ENCODE data around the gene RSAD1. TPM values are rescaled to one million over a fixed set of nuclear protein-coding genes. Genes with fewer than 3 reads are reported as not detected.

Gene RSAD1
- total and polyA plus RNA-seq, 5 experiments from 2014 or later: 61.3 to 90.6 (median 78.8) TPM

DNA sequence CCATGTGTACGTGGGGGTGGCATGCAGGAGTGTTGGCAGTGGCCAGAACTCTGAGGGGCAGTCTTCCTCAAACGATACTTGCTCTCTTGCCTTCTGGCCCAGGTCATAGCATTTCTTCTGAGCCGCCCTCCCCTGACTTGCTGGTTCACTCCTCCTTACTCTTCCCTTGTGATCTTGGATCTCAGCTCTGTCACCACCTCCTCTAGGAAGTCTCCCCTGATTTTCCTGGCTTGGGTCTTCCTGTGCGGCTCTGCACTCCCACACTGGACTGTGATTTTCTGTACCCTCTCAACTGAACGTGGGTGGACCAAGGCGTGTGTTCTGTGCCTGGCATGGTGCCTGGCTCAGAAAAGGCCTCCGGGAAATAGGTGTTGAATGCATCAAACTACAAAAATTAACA lies 56.7 kb downstream of the RSAD1 start:
- Mint-ChIP-seq H3K36me3 (no peaks in the 10 kb centered on the region), H3K27me3 (peaks cover 26 to 48% (median 37%) of the 10 kb centered on the region in 5 donors), H3K4me3 (peak overlapping the region in 1 of 10 donors; percentile 34), H3K4me1 (peaks cover 11 to 29% (median 22%) of the 10 kb centered on the region in 4 donors), H3K9me3 (no peaks in the 10 kb centered on the region), H3K27ac (peak overlapping the region in 1 of 10 donors; percentile 17)
- POLR2A ChIA-PET: no interaction called here
- ATAC-seq (no peak), DNase-seq (no peak)

Other genes with a start within 250 kb of the RSAD1 start
- gene TMEM92, start 204.4 kb upstream of the RSAD1 start, total RNA-seq: not detected
- not detected for gene TMEM92, start 204.4 kb upstream of the RSAD1 start, polyA plus RNA-seq
- gene XYLT2, start 132.7 kb upstream of the RSAD1 start, total RNA-seq: 10 to 100 TPM; 34.3 to 42.5 TPM
- 10 to 100 TPM in 1 of 3 donors, 1 to 10 TPM in 2; 6.9 to 16.8 (median 7.4) TPM for gene XYLT2, start 132.7 kb upstream of the RSAD1 start, polyA plus RNA-seq
- gene MRPL27, start 105.7 kb upstream of the RSAD1 start, total RNA-seq: 10 to 100 TPM; 28.0 to 30.0 TPM
- 10 to 100 TPM; 28.7 to 60.6 (median 45.7) TPM for gene MRPL27, start 105.7 kb upstream of the RSAD1 start, polyA plus RNA-seq
- 1 to 10 TPM; 1.9 to 2.7 TPM for gene EME1, start 105.6 kb upstream of the RSAD1 start, total RNA-seq
- under 1 TPM in 1 of 3 donors, not detected in 2; 0.38 TPM for gene EME1, start 105.6 kb upstream of the RSAD1 start, polyA plus RNA-seq
- 10 to 100 TPM; 25.7 to 27.7 TPM for gene LRRC59, start 81.3 kb upstream of the RSAD1 start, total RNA-seq
- gene LRRC59, start 81.3 kb upstream of the RSAD1 start, polyA plus RNA-seq: 10 to 100 TPM; 12.8 to 14.1 (median 13.8) TPM
- gene ACSF2, start 52.6 kb upstream of the RSAD1 start, total RNA-seq: 10 to 100 TPM; 22.4 to 25.9 TPM
- gene ACSF2, start 52.6 kb upstream of the RSAD1 start, polyA plus RNA-seq: 1 to 10 TPM; 1.2 to 2.3 (median 2.1) TPM
- gene CHAD, start 10.0 kb upstream of the RSAD1 start, total RNA-seq: not detected
- gene CHAD, start 10.0 kb upstream of the RSAD1 start, polyA plus RNA-seq: not detected
- 1 to 10 TPM; 1.3 to 2.6 TPM for gene MYCBPAP, start 29.6 kb downstream of the RSAD1 start, total RNA-seq
- 1 to 10 TPM in 1 of 3 donors, under 1 TPM in 1, not detected in 1; 0.80 to 1.3 TPM for gene MYCBPAP, start 29.6 kb downstream of the RSAD1 start, polyA plus RNA-seq
- gene EPN3, start 53.9 kb downstream of the RSAD1 start, total RNA-seq: not detected
- not detected for gene EPN3, start 53.9 kb downstream of the RSAD1 start, polyA plus RNA-seq
- gene SPATA20, start 68.3 kb downstream of the RSAD1 start, total RNA-seq: 10 to 100 TPM; 33.2 to 39.8 TPM
- 1 to 10 TPM; 6.9 to 8.9 (median 7.5) TPM for gene SPATA20, start 68.3 kb downstream of the RSAD1 start, polyA plus RNA-seq
- gene CACNA1G, start 81.9 kb downstream of the RSAD1 start, total RNA-seq: under 1 TPM in 1 of 2 experiments, not detected in 1; 0.05 TPM
- not detected for gene CACNA1G, start 81.9 kb downstream of the RSAD1 start, polyA plus RNA-seq
- under 1 TPM in 1 of 2 experiments, not detected in 1; 0.10 TPM for gene ABCC3, start 156.0 kb downstream of the RSAD1 start, total RNA-seq
- not detected for gene ABCC3, start 156.0 kb downstream of the RSAD1 start, polyA plus RNA-seq
- 10 to 100 TPM; 35.5 to 39.5 TPM for gene ANKRD40, start 229.1 kb downstream of the RSAD1 start, total RNA-seq
- gene ANKRD40, start 229.1 kb downstream of the RSAD1 start, polyA plus RNA-seq: 1 to 10 TPM; 2.8 to 5.2 (median 4.3) TPM
- gene LUC7L3, start 240.7 kb downstream of the RSAD1 start, total RNA-seq: 100 to 1,000 TPM; 311 to 345 TPM
- gene LUC7L3, start 240.7 kb downstream of the RSAD1 start, polyA plus RNA-seq: 10 to 100 TPM; 41.6 to 58.4 (median 46.0) TPM

All from naive thymus-derived CD8-positive, alpha-beta T cell (primary cell).